ENCODE measurements around the gene IL6ST.
A peak's percentile ranks its signal among the peaks of the same experiment; 100 is the strongest.
"Not testable (repeated sequence)": the region's sequence is repeated elsewhere in the genome, so short reads cannot be mapped to it uniquely, and the experiment has no call there.

IL6ST gene

GRCh38 chr5:56003179-56003578 is 8.4 kb upstream of the IL6ST start:
- DNase-seq = no peak

- DNase-seq = no peak
Observed at GRCh38 chr5:56002303-56002702, 7.5 kb upstream of the IL6ST start.

GRCh38 chr5:56000221-56000620 is 5.5 kb upstream of the IL6ST start:
- DNase-seq = not testable (repeated sequence)

- no peak for DNase-seq
Observed at GRCh38 chr5:55998966-55999365, 4.2 kb upstream of the IL6ST start.

DNA sequence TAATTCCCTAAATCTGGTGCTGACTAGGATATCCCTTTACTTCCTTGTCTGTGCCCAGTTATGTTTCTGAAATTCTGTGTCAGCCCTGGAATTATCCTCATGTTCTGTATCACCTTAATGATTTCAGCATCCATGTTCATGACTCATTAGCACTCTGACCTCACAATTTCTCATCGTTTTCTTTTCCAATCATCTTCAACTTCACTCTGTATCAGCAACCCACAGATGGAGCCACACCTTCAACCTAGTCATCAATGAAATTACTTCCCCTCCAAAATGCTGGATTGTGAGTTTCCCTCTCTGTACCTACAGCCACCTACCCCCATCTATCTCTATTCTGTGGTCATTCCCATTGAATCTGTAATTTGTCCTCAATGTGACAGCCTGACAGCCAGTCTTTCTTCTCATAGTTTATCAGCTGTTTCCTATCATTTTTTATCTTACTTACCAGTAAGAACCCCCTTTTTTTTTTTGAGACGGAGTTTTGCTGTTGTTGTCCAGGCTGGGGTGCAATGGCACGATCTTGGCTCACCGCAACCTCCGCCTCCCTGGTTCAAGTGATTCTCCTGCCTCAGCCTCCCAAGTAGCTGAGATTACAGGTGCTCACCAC is 3.1 kb upstream of the IL6ST start:
- no peak for DNase-seq

GRCh38 chr5:55994998-55995914 is 493 bp upstream of the IL6ST start:
- DNase-seq = peak; percentile 80

DNA sequence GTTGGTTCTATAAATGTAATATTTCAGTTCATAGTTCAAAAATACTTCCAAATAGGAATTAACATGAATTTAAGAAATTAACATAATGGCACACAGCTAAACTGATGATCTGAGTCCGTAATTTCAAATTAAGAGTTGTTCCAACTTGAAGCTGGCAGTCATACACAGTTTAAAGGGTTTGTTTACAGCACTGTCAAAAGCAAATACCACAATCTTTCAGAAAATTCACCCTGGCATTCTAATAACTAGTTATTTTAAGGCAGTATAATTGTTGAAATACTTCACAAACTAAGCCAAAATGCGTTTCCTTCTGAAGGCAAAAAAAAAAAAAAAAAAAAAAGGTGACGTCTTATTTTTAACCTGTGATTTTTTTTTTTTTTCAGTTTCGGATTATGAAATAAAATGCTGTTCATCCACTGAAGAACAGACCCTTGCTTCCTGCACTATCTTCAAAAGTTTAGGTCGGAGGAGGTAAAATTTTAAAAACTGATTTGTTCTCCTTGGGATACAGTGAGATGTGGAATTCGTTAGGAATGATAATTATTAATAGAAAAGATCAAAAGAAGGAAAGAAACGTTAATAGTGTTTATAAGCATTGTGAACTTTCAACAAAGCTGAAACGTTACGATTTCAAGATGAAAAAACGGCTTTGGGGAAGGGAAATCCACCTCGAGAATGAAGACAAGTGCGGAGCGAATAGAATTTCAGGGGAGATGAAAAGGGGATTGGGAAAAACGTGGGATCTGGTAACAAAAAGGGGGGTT is 850 bp downstream of the IL6ST start:
- DNase-seq = no peak

DNA sequence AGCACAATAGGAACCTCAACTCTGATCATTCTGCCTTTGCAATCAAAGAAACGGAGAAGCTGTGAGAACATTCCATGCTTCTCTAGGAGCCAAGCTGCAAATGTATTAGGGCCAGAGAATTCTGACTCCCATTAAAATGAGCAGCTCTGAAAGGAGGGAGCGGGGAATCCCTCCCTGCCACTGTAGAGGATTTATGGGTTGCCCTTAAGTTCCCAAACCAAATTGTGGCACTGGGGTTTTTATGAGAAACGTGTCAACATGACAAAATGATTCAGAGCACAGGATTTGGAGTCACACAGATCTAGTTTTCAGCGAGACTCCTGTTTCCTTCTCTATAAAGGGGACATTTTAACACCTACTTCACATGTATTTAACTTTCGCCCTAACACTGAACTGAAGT is 1.8 kb downstream of the IL6ST start:
- DNase-seq = no peak

GRCh38 chr5:55991768-55992486 is 2.8 kb downstream of the IL6ST start:
- DNase-seq = no peak

DNA sequence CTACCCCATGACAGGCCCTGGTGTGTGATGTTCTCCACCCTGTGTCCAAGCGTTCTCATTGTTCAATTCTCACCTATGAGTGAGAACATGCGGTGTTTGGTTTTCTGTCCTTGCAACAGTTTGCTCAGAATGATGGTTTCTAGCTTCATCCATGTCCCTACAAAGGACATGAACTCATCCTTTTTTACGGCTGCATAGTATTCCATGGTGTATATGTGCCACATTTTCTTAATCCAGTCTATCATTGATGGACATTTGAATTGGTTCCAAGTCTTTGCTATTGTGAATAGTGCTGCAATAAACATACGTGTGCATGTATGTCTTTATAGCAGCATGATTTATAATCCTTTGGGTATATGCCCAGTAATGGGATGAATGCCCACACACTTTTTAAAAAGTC is 3.9 kb downstream of the IL6ST start:
- not testable (repeated sequence) for DNase-seq

- DNase-seq = no peak
Observed at GRCh38 chr5:55989860-55990259, 4.9 kb downstream of the IL6ST start.

DNA sequence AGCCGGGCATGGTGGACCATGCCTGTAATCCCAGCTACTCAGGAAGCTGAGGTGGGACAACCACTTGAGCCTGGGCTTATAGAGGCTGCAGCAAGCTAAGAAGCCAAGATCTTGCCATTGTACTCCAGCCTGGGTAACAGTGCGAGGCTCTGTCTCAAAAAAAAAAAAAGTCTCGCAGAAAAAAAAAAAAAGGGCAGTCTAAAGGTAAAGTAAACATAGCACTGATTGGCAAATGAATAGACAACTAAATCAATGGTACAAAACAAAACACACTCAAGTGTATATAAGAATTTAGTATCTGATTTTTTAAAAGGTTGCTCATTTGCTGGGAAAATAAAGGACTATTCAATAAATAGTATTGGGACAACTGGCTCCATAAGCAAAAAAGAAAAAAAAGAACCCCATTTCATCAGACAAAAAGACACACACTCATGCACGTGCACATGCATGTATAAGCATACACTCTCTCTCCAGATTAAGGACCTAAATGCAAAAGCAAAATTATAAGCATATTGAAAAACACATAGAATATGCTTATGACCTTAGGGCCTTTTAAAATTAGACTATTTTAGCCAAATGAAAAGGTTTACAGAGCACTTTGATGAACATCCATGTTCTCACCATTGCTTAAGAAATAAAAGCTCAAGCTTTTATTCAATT is 5.7 kb downstream of the IL6ST start:
- DNase-seq = no peak

GRCh38 chr5:55988428-55988827 is 6.3 kb downstream of the IL6ST start:
- not testable (repeated sequence) for DNase-seq

GRCh38 chr5:55986931-55987330 is 7.8 kb downstream of the IL6ST start:
- DNase-seq = no peak

GRCh38 chr5:55985181-55985580 is 9.6 kb downstream of the IL6ST start:
- no peak for DNase-seq

DNA sequence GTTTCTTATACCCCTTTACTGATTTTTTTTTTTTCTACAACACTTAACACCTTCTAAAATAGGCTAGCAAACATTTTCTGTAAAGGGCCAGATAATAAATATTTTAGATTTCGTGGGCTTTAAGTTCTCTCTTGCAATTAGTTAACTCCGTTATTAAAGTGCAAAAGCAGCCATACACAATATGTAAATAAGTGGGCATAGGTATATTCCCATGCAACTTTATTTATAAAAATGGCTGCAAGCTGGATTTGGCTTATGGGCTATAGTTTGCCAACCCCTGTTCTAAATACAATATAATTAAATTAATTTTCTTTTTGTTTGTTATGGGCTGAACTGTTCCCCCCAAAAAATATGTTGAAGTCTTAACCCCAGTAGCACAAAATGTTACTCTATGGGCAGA is 10.8 kb downstream of the IL6ST start:
- DNase-seq = no peak

- no peak for DNase-seq
Observed at GRCh38 chr5:55982957-55983381, 11.8 kb downstream of the IL6ST start.

DNA sequence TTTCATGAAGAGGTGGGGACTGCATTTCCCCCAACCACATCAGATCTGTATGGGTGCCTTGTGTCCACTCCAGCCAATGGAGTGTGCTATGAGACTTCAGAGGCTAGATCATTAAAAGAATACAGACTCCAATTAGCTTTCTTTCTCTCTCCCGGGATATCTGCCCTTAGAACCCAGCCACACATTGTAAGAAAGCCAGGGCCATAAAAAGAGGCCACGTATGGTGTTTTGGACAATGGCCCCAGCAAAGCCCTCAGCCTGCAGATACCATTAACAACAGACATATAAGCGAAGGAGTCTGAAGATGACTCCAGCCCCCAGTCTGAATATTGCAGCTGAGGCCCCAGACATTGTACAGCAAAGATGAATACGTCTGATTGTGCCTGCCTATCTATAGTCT is 21.5 kb downstream of the IL6ST start:
- no peak for DNase-seq

GRCh38 chr5:55969956-55970355 is 24.8 kb downstream of the IL6ST start:
- DNase-seq = no peak

DNA sequence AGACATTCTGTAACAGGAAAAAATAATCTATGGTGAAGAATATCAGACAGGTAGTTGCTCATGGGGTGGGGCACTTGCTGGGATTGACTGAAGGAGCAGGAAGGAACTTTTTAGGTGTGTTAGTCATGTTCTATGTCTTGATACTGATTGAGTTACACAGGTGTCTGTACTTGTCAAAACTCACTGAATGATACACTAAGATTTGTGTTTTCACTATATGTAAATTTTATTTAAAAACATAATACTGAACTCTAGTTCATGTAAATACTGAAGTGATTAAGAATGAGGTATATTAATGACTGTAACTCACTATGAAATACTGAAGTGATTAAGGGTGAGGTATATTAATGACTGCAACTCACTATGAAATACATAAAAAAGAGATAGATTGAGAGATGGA is 28.5 kb downstream of the IL6ST start:
- DNase-seq = no peak

- no peak for DNase-seq
Observed at GRCh38 chr5:55965525-55965924, 29.2 kb downstream of the IL6ST start.

GRCh38 chr5:55960779-55961178 is 34.0 kb downstream of the IL6ST start:
- DNase-seq = no peak
